Measurements from ENCODE around the gene OVCH1. TPM values are rescaled to one million over a fixed set of nuclear protein-coding genes. Genes with fewer than 3 reads are reported as not detected.

OVCH1 gene
- total and polyA plus RNA-seq, 4 donors: 0.66 to 1.6 (median 0.92) TPM

DNA sequence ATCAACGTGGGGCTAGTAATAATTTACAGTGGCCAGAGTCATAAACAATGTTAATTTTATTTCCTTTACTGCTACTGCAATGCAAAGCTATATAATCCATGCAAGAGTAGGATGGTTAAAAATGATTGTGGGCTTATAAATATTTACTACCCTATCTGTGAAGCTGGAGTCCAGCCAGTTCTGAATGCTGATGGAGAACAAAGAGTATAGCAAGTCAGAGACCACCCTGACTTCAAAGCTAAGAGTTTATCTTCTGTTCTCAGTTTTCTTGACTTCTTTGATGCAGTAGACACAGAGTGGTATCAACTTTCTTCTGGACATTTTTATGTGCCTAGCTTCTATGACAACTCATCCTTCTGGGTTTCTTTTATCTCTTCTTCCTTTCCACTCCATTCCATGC lies 34.0 kb upstream of the OVCH1 start:
- Histone ChIP-seq H3K9me3 (ENCODE audit: control insufficient read depth, insufficient read depth, low read length) (no peaks in the 10 kb centered on the region), H3K36me3 (ENCODE audit: control insufficient read depth, insufficient read depth, low read length) (no peaks in the 10 kb centered on the region), H3K27me3 (ENCODE audit: control insufficient read depth, insufficient read depth, low read length) (no peaks in the 10 kb centered on the region), H3K4me3 (ENCODE audit: low read depth, low read length) (no peak overlapping the region), H3K4me1 (ENCODE audit: control insufficient read depth, insufficient read depth, low read length) (no peaks in the 10 kb centered on the region), H3K27ac (ENCODE audit: low read depth, low read length) (no peak overlapping the region)
- no CpG with 5 or more reads among the region's 1 CpG for WGBS (ENCODE audit: insufficient coverage)
- DNase-seq (ENCODE audit: low read depth in 4 of 6, low spot score in 6 of 6): no peak

DNA sequence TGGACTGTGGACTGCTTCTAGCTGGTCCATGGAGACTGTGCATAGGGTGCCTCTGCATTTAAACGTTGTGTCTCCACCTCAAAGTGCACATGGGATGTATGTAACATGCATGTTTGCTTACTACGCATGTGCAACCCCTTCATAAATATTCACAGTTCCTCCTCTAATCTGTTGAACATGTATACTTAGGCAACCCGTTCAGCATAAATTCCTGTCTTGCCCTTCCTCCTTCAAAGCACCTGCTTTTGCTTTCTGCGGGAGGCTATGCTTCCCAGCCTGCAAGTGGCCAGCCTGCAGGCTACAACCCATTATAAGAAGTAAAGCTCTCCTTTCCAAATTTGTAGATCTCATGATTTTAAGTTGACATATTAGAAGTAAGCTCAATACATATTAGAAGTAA lies 33.0 kb upstream of the OVCH1 start:
- Histone ChIP-seq H3K27ac (ENCODE audit: low read depth, low read length) (no peak overlapping the region), H3K4me1 (ENCODE audit: control insufficient read depth, insufficient read depth, low read length) (no peaks in the 10 kb centered on the region), H3K36me3 (ENCODE audit: control insufficient read depth, insufficient read depth, low read length) (no peaks in the 10 kb centered on the region), H3K4me3 (ENCODE audit: low read depth, low read length) (no peak overlapping the region), H3K9me3 (ENCODE audit: control insufficient read depth, insufficient read depth, low read length) (no peaks in the 10 kb centered on the region), H3K27me3 (ENCODE audit: control insufficient read depth, insufficient read depth, low read length) (no peaks in the 10 kb centered on the region)
- 84% methylated on average over 2 of the region's 4 CpGs for WGBS (ENCODE audit: insufficient coverage)
- DNase-seq (ENCODE audit: low read depth in 4 of 6, low spot score in 6 of 6): no peak

DNA sequence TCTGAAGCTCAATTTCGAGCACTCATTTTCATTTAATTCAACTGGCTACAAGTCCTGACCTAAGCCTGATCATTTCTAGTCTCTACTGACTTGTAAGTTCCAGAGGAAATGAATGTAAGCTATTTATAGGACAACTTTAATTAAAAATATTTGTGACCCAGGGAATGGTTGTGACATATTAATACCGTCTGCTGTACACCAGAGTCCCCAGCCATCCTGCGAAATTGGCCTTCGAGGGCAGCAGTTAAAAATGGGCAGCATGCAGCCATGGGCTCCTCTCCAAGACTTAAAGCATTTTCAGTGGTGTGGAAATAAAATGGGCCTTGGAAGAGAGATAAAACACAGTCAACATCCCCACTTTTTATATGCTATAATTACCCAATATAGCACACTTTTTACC lies 30.7 kb upstream of the OVCH1 start:
- H3K36me3 ChIP-seq (ENCODE audit: control insufficient read depth, insufficient read depth, low read length): no peaks in the 10 kb centered on the region

DNA sequence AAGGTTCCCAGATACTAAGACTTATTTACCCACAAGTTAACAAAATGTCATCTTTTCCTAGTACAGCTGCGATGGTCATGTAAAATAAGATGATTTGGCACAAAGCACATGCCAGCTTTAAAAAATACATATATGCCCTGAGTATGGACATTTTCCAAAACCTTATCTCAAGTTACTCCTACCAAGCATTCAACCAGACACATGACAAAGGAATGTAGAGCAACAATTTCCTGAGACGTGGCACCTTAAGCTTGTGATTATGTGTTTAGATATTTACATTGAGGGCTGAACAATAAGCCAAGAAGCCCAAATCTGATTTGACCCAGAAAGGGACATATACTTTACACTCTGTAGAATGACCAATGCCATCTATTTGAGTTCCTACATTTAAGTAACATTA lies 24.5 kb upstream of the OVCH1 start:
- H3K27me3 ChIP-seq (ENCODE audit: control insufficient read depth, insufficient read depth, low read length): no peaks in the 10 kb centered on the region
- H3K4me1 ChIP-seq (ENCODE audit: control insufficient read depth, insufficient read depth, low read length): no peaks in the 10 kb centered on the region
- no CpG with 5 or more reads among the region's 2 CpGs for WGBS (ENCODE audit: insufficient coverage)
- H3K36me3 ChIP-seq (ENCODE audit: control insufficient read depth, insufficient read depth, low read length): no peaks in the 10 kb centered on the region
- H3K27ac ChIP-seq (ENCODE audit: low read depth, low read length): no peak overlapping the region
- no peak for DNase-seq (ENCODE audit: low read depth in 4 of 6, low spot score in 6 of 6)
- H3K4me3 ChIP-seq (ENCODE audit: low read depth, low read length): no peak overlapping the region
- H3K9me3 ChIP-seq (ENCODE audit: control insufficient read depth, insufficient read depth, low read length): no peaks in the 10 kb centered on the region

More for the DNA sequence above, 30.7 kb upstream of the OVCH1 start:
- Histone ChIP-seq H3K9me3 (ENCODE audit: control insufficient read depth, insufficient read depth, low read length) (no peaks in the 10 kb centered on the region), H3K4me3 (ENCODE audit: low read depth, low read length) (no peak overlapping the region), H3K4me1 (ENCODE audit: control insufficient read depth, insufficient read depth, low read length) (no peaks in the 10 kb centered on the region), H3K27ac (ENCODE audit: low read depth, low read length) (no peak overlapping the region), H3K27me3 (ENCODE audit: control insufficient read depth, insufficient read depth, low read length) (no peaks in the 10 kb centered on the region)
- DNase-seq (ENCODE audit: low read depth in 4 of 6, low spot score in 6 of 6): peak in 2 of 6 donors; percentile 17 to 77
- WGBS (ENCODE audit: insufficient coverage): no CpG with 5 or more reads among the region's 4 CpGs

DNA sequence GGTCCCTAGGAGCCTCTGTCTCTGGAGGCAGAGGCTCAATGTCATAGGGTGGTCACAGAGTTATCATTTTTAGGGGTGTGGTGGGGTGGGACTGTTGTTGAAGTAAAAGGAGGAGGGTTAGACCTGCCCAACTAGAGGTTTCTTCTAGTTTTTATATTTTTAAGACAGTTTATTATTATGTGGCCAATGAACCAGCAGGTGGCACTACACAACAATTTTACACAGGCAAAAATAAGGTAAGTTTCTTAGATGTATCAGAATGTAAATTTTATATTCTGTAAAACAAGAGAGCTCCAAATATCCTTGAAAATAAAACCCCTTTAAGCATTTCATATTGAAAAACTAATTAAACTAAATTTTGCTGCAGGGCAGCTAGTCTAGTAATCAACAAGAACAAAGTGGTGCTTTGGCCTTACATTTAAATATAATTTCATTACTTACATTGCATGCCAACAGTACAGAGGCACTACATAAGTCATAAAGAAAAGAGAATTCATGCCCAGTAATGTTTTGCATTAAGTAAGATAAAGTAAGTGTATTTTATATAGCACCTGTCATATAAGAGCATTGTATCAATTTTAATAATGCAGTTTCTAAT lies 22.2 kb upstream of the OVCH1 start:
- H3K36me3 ChIP-seq (ENCODE audit: control insufficient read depth, insufficient read depth, low read length): no peaks in the 10 kb centered on the region
- H3K4me3 ChIP-seq (ENCODE audit: low read depth, low read length): no peak overlapping the region
- no peaks in the 10 kb centered on the region for H3K27me3 ChIP-seq (ENCODE audit: control insufficient read depth, insufficient read depth, low read length)
- H3K27ac ChIP-seq (ENCODE audit: low read depth, low read length): no peak overlapping the region
- peak; percentile 31 to 94 (median 54) for DNase-seq (ENCODE audit: low read depth in 4 of 6, low spot score in 6 of 6)
- H3K4me1 ChIP-seq (ENCODE audit: control insufficient read depth, insufficient read depth, low read length): no peaks in the 10 kb centered on the region
- no peaks in the 10 kb centered on the region for H3K9me3 ChIP-seq (ENCODE audit: control insufficient read depth, insufficient read depth, low read length)

DNA sequence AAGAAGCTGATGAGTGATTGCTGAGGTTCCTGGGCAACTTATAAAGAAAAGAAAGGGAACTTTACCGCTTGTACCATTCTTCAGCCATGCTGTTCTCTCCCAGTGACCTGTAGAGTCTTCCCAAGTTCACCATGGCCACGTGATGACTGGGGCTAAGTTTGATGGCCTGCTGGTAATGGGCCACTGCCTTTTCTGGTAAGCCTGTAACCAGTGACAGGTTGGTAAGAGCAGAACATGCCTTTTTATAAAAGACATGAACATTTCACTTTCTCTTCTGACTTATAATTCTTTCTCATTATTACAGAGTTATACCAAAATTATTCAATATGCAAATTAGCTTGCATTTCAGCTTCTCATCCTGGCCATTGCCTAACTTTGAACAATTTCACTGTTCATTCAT lies 20.9 kb upstream of the OVCH1 start:
- WGBS (ENCODE audit: insufficient coverage): 79% methylated on average over 2 of the region's 2 CpGs
- Histone ChIP-seq H3K27ac (ENCODE audit: low read depth, low read length) (no peak overlapping the region), H3K27me3 (ENCODE audit: control insufficient read depth, insufficient read depth, low read length) (no peaks in the 10 kb centered on the region), H3K9me3 (ENCODE audit: control insufficient read depth, insufficient read depth, low read length) (no peaks in the 10 kb centered on the region), H3K4me1 (ENCODE audit: control insufficient read depth, insufficient read depth, low read length) (no peaks in the 10 kb centered on the region), H3K4me3 (ENCODE audit: low read depth, low read length) (no peak overlapping the region), H3K36me3 (ENCODE audit: control insufficient read depth, insufficient read depth, low read length) (no peaks in the 10 kb centered on the region)
- no peak for DNase-seq (ENCODE audit: low read depth in 4 of 6, low spot score in 6 of 6)

DNA sequence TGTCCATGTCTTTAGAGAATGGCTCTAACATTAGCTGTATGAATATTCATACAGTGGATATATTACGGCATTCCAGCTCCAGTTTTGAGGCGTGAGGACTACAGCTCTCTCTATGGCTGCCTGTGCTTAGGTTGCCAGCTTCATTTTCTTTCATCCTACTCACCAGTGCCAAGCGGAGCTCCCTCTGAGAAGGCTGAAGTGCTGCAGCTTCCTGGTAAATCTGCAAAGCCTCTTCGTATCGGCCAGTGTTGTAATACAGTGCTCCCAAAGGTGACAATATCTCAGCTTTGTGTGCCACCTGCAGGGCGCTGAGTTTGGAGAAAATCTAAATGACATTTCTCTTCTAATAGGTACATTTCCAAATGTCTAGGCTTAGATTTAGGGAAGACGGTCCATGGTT lies 19.8 kb upstream of the OVCH1 start:
- Histone ChIP-seq H3K36me3 (ENCODE audit: control insufficient read depth, insufficient read depth, low read length) (no peaks in the 10 kb centered on the region), H3K27ac (ENCODE audit: low read depth, low read length) (no peak overlapping the region), H3K4me1 (ENCODE audit: control insufficient read depth, insufficient read depth, low read length) (no peaks in the 10 kb centered on the region), H3K4me3 (ENCODE audit: low read depth, low read length) (no peak overlapping the region), H3K27me3 (ENCODE audit: control insufficient read depth, insufficient read depth, low read length) (no peaks in the 10 kb centered on the region), H3K9me3 (ENCODE audit: control insufficient read depth, insufficient read depth, low read length) (no peaks in the 10 kb centered on the region)
- 79% methylated on average over 3 of the region's 7 CpGs for WGBS (ENCODE audit: insufficient coverage)
- DNase-seq (ENCODE audit: low read depth in 4 of 6, low spot score in 6 of 6): peak in 2 of 6 donors; percentile 31 to 56

DNA sequence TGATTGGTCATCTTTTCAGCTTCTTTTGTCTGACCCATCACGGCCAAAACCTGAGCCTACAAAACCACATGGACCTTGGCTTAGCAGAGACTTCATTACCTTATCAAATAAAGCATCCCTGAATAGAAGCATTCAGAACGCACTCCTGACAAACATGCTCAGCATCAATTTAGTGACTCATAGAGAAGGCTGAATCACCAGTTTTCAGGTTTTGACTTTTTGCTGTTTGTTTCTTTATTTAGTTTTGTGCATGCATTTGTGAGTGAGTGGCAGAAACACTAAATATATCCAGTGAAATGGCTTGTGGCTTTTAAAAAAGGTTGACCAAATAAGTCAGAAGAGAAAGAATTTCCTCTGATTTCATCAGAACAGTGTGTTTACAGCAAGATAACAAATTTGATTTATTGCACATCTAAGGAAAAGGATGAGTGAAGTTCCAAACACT lies 19.0 kb upstream of the OVCH1 start:
- H3K4me3 ChIP-seq (ENCODE audit: low read depth, low read length): no peak overlapping the region
- H3K4me1 ChIP-seq (ENCODE audit: control insufficient read depth, insufficient read depth, low read length): no peaks in the 10 kb centered on the region
- DNase-seq (ENCODE audit: low read depth in 4 of 6, low spot score in 6 of 6): no peak
- H3K9me3 ChIP-seq (ENCODE audit: control insufficient read depth, insufficient read depth, low read length): no peaks in the 10 kb centered on the region
- H3K36me3 ChIP-seq (ENCODE audit: control insufficient read depth, insufficient read depth, low read length): no peaks in the 10 kb centered on the region
- no peak overlapping the region for H3K27ac ChIP-seq (ENCODE audit: low read depth, low read length)
- 58% methylated on average over 1 of the region's 2 CpGs for WGBS (ENCODE audit: insufficient coverage)
- H3K27me3 ChIP-seq (ENCODE audit: control insufficient read depth, insufficient read depth, low read length): no peaks in the 10 kb centered on the region

DNA sequence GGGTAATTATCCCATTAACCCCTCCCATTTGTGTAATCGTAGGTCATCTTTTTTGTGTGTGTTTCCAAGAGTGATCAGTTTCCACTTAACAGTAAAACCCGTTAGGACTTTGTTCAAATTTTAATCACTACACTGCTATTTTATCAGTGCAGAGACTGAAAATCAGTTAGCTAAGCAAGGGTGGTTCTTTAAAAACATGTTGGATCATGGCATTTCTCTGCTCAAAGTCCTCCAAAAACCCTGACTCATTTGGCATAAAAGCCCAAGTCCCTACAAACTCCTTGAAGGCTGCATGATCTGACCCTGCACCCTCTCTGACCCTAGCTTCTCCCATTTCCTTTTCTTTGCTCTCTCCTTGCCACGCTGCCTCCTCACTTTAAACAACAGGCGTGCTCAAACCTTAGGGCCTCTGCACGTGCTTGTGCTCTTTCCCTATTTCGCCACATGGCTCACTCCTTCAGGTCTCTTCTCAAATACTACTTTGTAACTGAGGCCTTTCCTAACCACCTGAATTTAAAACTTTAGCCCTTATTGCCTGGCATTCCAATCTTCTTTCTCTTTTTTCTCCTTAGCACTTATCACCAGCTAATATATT lies 13.2 kb upstream of the OVCH1 start:
- Histone ChIP-seq H3K9me3 (ENCODE audit: control insufficient read depth, insufficient read depth, low read length) (no peaks in the 10 kb centered on the region), H3K36me3 (ENCODE audit: control insufficient read depth, insufficient read depth, low read length) (no peaks in the 10 kb centered on the region), H3K27ac (ENCODE audit: low read depth, low read length) (no peak overlapping the region), H3K4me3 (ENCODE audit: low read depth, low read length) (no peak overlapping the region), H3K4me1 (ENCODE audit: control insufficient read depth, insufficient read depth, low read length) (no peaks in the 10 kb centered on the region), H3K27me3 (ENCODE audit: control insufficient read depth, insufficient read depth, low read length) (no peaks in the 10 kb centered on the region)
- no peak for DNase-seq (ENCODE audit: low read depth in 4 of 6, low spot score in 6 of 6)
- 82% methylated on average over 4 of the region's 6 CpGs for WGBS (ENCODE audit: insufficient coverage)

DNA sequence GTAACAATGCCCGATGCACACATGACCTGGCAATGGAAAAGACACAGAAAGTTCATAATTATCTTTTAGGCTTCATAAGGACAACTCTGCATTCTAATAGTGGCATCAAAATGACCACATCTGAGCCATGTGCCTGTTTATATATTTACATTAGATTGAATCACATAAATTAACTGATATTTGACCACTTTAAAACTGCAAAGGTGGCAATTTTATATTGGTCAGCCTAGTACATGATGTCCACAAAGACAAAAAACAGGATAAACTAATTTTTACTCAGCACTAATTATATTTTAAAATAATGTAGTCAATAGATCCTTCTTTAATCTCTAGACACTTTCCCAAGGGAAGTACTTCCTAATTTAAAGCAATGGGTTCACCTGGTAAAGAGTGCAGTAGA lies 12.0 kb upstream of the OVCH1 start:
- Histone ChIP-seq H3K9me3 (ENCODE audit: control insufficient read depth, insufficient read depth, low read length) (no peaks in the 10 kb centered on the region), H3K4me3 (ENCODE audit: low read depth, low read length) (no peak overlapping the region), H3K27me3 (ENCODE audit: control insufficient read depth, insufficient read depth, low read length) (no peaks in the 10 kb centered on the region), H3K36me3 (ENCODE audit: control insufficient read depth, insufficient read depth, low read length) (no peaks in the 10 kb centered on the region), H3K4me1 (ENCODE audit: control insufficient read depth, insufficient read depth, low read length) (no peaks in the 10 kb centered on the region), H3K27ac (ENCODE audit: low read depth, low read length) (no peak overlapping the region)
- DNase-seq (ENCODE audit: low read depth in 4 of 6, low spot score in 6 of 6): no peak
- no CpG with 5 or more reads among the region's 1 CpG for WGBS (ENCODE audit: insufficient coverage)

All from spinal cord (tissue), 10 donors.